Neural cell (in vitro differentiated cells): ENCODE results near the gene KCNJ12. TPM values are rescaled to one million over a fixed set of nuclear protein-coding genes. Genes with fewer than 3 reads are reported as not detected.
"Not testable (repeated sequence)": the region's sequence is repeated elsewhere in the genome, so short reads cannot be mapped to it uniquely, and the experiment has no call there.

Source experiments
- H2AFZ ChIP-seq: fragments of 200-600, 300-800 bp; sonication (generic), shearing (Covaris generic); 2 replicates; pipeline ENCODE4 v1.6.0; 2014; ENCODE audit warnings: low read depth, mild to moderate bottlenecking, antibody characterized with exemption, low read length, moderate library complexity
- H3F3A ChIP-seq: fragments of 200-600 bp; shearing (Covaris generic); 2 replicates; pipeline ENCODE4 v1.6.1; 2016; ENCODE audit warnings: mild to moderate bottlenecking, moderate library complexity, mixed read lengths, antibody characterized with exemption, low read length; ENCODE audit not compliant: insufficient read depth, poor library complexity, severe bottlenecking
- H3K27ac ChIP-seq: fragments of 200-600, 300-800 bp; sonication (generic), shearing (Covaris generic); 2 replicates; pipeline ENCODE4 v1.5.1; 2014; ENCODE audit warnings: mild to moderate bottlenecking, low read length, moderate library complexity
- H3K27me3 ChIP-seq: fragments of 300-800, 200-600 bp; sonication (generic), shearing (Covaris generic); 2 replicates; pipeline ENCODE4 v1.6.0; 2014; ENCODE audit warnings: mild to moderate bottlenecking, low read depth, low read length, moderate library complexity; ENCODE audit not compliant: insufficient read depth
- H3K36me3 ChIP-seq: fragments of 300-800, 200-600 bp; sonication (generic), shearing (Covaris generic); 2 replicates; pipeline ENCODE4 v1.5.1; 2014; ENCODE audit warnings: mild to moderate bottlenecking, antibody characterized with exemption, low read length, moderate library complexity; ENCODE audit not compliant: insufficient read depth
- H3K4me2 ChIP-seq: fragments of 300-800, 200-600 bp; sonication (generic), shearing (Covaris generic); 2 replicates; pipeline ENCODE4 v1.6.0; 2014; ENCODE audit warnings: mild to moderate bottlenecking, low read length
- H3K4me3 ChIP-seq: fragments of 300-800, 200-600 bp; sonication (generic), shearing (Covaris generic); 2 replicates; pipeline ENCODE4 v1.5.1; 2014; ENCODE audit warnings: mild to moderate bottlenecking, low read length, moderate library complexity
- H3K79me2 ChIP-seq: fragments of 200-600 bp; shearing (Covaris generic); replicated peaks from 2 replicates; pipeline ENCODE4 v1.6.0; 2014; ENCODE audit warnings: mild to moderate bottlenecking, low read length, moderate library complexity; ENCODE audit not compliant: insufficient read depth
- H3K9ac ChIP-seq: fragments of 300-800, 200-600 bp; sonication (generic), shearing (Covaris generic); 2 replicates; pipeline ENCODE4 v1.6.1; 2016; ENCODE audit warnings: mild to moderate bottlenecking, low read length, mixed read lengths
- H3K9me2 ChIP-seq: fragments of 200-600 bp; shearing (Covaris generic); 2 replicates; pipeline ENCODE4 v1.6.1; 2016; ENCODE audit warnings: mild to moderate bottlenecking, low read length, mixed read lengths; ENCODE audit not compliant: insufficient read depth
- H3K9me3 ChIP-seq: fragments of 200-600, 300-800 bp; sonication (generic), shearing (Covaris generic); 2 replicates; pipeline ENCODE4 v1.6.1; 2016; ENCODE audit warnings: mild to moderate bottlenecking, mixed run types, low read length, moderate library complexity, mixed read lengths
- H4K20me1 ChIP-seq: fragments of 200-600 bp; shearing (Covaris generic); 2 replicates; pipeline ENCODE4 v1.6.1; 2016; ENCODE audit warnings: mild to moderate bottlenecking, mixed run types; ENCODE audit not compliant: insufficient read depth
- CTCF ChIP-seq: fragments of 450-650 bp; IDR thresholded peaks from 2 replicates; pipeline ENCODE4 v1.5.1; 2014; ENCODE audit warnings: antibody characterized with exemption, mild to moderate bottlenecking, moderate library complexity; ENCODE audit not compliant: poor library complexity, severe bottlenecking
- EP300 ChIP-seq: fragments of 450-650 bp; conservative IDR thresholded peaks from 2 replicates; pipeline ENCODE4 v1.6.1; 2014; ENCODE audit warnings: antibody characterized with exemption, mild to moderate bottlenecking, moderate library complexity; ENCODE audit not compliant: poor library complexity, severe bottlenecking
- EZH2 ChIP-seq: fragments of 200-600, 300-800 bp; shearing (Covaris generic), sonication (generic); IDR thresholded peaks from 2 replicates; pipeline ENCODE4 v1.6.1; 2014; ENCODE audit warnings: antibody characterized with exemption, low read length, borderline replicate concordance, mild to moderate bottlenecking; ENCODE audit not compliant: insufficient read depth, poor library complexity, severe bottlenecking
- MXI1 ChIP-seq: fragments of 450-650 bp; conservative IDR thresholded peaks from 2 replicates; pipeline ENCODE4 v1.6.1; 2014; ENCODE audit warnings: antibody characterized with exemption, mild to moderate bottlenecking; ENCODE audit not compliant: poor library complexity, severe bottlenecking
- POLR2AphosphoS5 ChIP-seq: IDR thresholded peaks from 2 replicates; pipeline ENCODE4 v1.6.1; 2012
- RAD21 ChIP-seq: fragments of 450-650 bp; conservative IDR thresholded peaks from 2 replicates; pipeline ENCODE4 v1.6.1; 2014; ENCODE audit warnings: antibody characterized with exemption, mild to moderate bottlenecking, moderate library complexity
- REST ChIP-seq: IDR thresholded peaks from 2 replicates; pipeline ENCODE4 v1.6.1; 2012; ENCODE audit warnings: borderline replicate concordance
- SMC3 ChIP-seq: fragments of 450-650 bp; conservative IDR thresholded peaks from 2 replicates; pipeline ENCODE4 v1.6.1; 2014; ENCODE audit warnings: antibody characterized with exemption, mild to moderate bottlenecking, moderate library complexity; ENCODE audit not compliant: poor library complexity
- TAF1 ChIP-seq: IDR thresholded peaks from 2 replicates; pipeline ENCODE4 v1.6.1; 2012; ENCODE audit warnings: low read depth
- polyA plus RNA-seq: library from polyadenylated mRNA; depleted of rRNA; stranded (reverse); fragments of >200 nt; gene quantifications from 2 replicates; pipeline ENCODE4 v1.2.3, GENCODE V29; 2014

KCNJ12 gene
- polyA plus RNA-seq, 1 donor from 2014 or later: 1.3 TPM

GRCh38 chr17:21330436-21331160 lies 45.6 kb upstream of the KCNJ12 start:
- no peak overlapping the region for H2AFZ ChIP-seq
- no peak overlapping the region for H3K9ac ChIP-seq
- H3K36me3 ChIP-seq: no peaks in the 10 kb centered on the region
- H3K27me3 ChIP-seq: no peaks in the 10 kb centered on the region
- H3K9me2 ChIP-seq: no peaks in the 10 kb centered on the region
- H3K4me2 ChIP-seq: no peak overlapping the region
- TF ChIP-seq REST: no peak
- TF ChIP-seq CTCF: no peak
- no peak for TF ChIP-seq RAD21
- no peak for TF ChIP-seq TAF1
- TF ChIP-seq MXI1: no peak
- TF ChIP-seq POLR2AphosphoS5: no peak
- TF ChIP-seq EZH2: no peak
- no peak for TF ChIP-seq EP300
- no peak for TF ChIP-seq SMC3
- H3K9me3 ChIP-seq: no peaks in the 10 kb centered on the region
- H3F3A ChIP-seq: no peaks in the 10 kb centered on the region
- H3K79me2 ChIP-seq: no peaks in the 10 kb centered on the region
- H3K4me3 ChIP-seq: no peak overlapping the region
- no peaks in the 10 kb centered on the region for H4K20me1 ChIP-seq
- no peak overlapping the region for H3K27ac ChIP-seq

GRCh38 chr17:21336541-21337294 lies 39.4 kb upstream of the KCNJ12 start:
- not testable (repeated sequence) for H2AFZ ChIP-seq, H3K9me3 ChIP-seq, H3K4me3 ChIP-seq, H3K4me2 ChIP-seq, H3K9ac ChIP-seq, H3K36me3 ChIP-seq, H3K27ac ChIP-seq, H3K79me2 ChIP-seq, H3K9me2 ChIP-seq, H4K20me1 ChIP-seq, H3K27me3 ChIP-seq, H3F3A ChIP-seq

- H4K20me1 ChIP-seq, H3F3A ChIP-seq, H3K27ac ChIP-seq, H3K9me3 ChIP-seq, H3K9ac ChIP-seq, H3K9me2 ChIP-seq, H2AFZ ChIP-seq, H3K27me3 ChIP-seq, H3K79me2 ChIP-seq, H3K36me3 ChIP-seq, H3K4me3 ChIP-seq, H3K4me2 ChIP-seq: not testable (repeated sequence)
Measured at GRCh38 chr17:21337981-21338625, 38.1 kb upstream of the KCNJ12 start.
